Ectodermal cell (in vitro differentiated cells): Measurements from ENCODE around the gene COL27A1.

Experiments
- H3K27ac ChIP-seq: 2 replicates; pipeline ENCODE4 v1.7.0; 2013; ENCODE audit warnings: mild to moderate bottlenecking, low read depth, low read length; ENCODE audit not compliant: insufficient read depth, poor library complexity, severe bottlenecking
- H3K27me3 ChIP-seq: 2 replicates; pipeline ENCODE4 v1.7.0; 2013; ENCODE audit warnings: mild to moderate bottlenecking, low read length; ENCODE audit not compliant: insufficient read depth, control insufficient read depth, poor library complexity, severe bottlenecking
- H3K36me3 ChIP-seq: one replicate; pipeline ENCODE4 v1.7.0; 2013; ENCODE audit warnings: low read length; ENCODE audit not compliant: control insufficient read depth, insufficient read depth
- H3K4me1 ChIP-seq: one replicate; pipeline ENCODE4 v1.7.0; 2013; ENCODE audit warnings: low read length; ENCODE audit not compliant: control insufficient read depth, insufficient read depth
- H3K4me3 ChIP-seq: 2 replicates; pipeline ENCODE4 v1.7.0; 2013; ENCODE audit warnings: low read depth, low read length, control low read depth; ENCODE audit not compliant: insufficient read depth
- H3K9me3 ChIP-seq: 2 replicates; pipeline ENCODE4 v1.7.0; 2013; ENCODE audit warnings: mild to moderate bottlenecking, low read length, moderate library complexity; ENCODE audit not compliant: control insufficient read depth
- WGBS, 2 experiments: methylation state at CpG; one replicate each; pipeline ENCODE4 v1.1.7; 2013; ENCODE audit warnings: missing lambda C conversion rate in 2 of 2; 5-methylcytosine and 5-hydroxymethylcytosine counted together

The COL27A1 gene

DNA sequence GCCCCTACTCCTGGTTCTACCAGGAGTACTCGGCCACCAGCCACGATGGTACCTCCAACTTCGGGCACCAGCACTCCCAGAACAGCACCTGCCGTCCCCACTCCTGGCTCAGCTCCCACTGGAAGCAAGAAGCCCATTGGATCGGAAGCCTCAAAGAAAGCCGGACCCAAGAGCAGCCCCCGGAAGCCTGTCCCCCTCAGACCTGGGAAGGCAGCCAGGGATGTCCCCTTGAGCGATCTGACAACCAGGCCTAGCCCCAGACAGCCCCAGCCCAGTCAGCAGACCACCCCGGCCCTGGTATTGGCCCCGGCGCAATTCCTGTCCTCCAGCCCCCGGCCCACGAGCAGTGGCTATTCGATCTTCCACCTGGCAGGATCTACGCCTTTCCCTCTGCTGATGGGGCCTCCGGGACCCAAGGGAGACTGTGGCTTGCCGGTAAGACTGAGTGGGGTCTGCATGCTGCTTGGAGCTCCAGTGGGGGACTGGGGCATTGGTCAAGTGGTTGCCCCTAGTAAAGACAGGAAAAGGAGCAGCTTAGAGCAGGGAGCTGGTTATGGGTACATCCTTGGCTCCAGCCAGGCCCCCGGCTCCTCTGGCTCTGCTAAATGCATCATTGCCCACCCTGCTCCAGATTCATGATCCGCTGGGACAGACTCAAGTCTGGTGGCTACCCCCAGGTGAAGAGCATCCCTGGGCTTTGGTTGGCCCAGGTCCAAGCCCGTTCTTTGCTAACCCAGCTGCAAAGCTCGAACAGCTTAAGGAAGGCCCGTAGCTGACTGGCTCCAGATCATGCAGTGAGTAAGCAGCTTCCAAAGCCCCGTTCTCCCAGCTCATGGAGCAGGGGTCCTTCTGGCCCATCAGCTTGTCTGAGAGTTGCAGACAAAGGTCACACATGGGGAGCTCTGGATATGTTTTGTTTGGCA lies 14.0 kb downstream of the COL27A1 start:
- no peak overlapping the region for H3K27ac ChIP-seq
- H3K9me3 ChIP-seq = no peaks in the 10 kb centered on the region
- H3K4me3 ChIP-seq = no peak overlapping the region
- H3K4me1 ChIP-seq = peaks cover 19% of the 10 kb centered on the region
- WGBS, 2 experiments = 95 to 96% methylated on average over 23 of the region's 23 CpGs
- H3K27me3 ChIP-seq = no peaks in the 10 kb centered on the region
- peaks cover 4% of the 10 kb centered on the region for H3K36me3 ChIP-seq

DNA sequence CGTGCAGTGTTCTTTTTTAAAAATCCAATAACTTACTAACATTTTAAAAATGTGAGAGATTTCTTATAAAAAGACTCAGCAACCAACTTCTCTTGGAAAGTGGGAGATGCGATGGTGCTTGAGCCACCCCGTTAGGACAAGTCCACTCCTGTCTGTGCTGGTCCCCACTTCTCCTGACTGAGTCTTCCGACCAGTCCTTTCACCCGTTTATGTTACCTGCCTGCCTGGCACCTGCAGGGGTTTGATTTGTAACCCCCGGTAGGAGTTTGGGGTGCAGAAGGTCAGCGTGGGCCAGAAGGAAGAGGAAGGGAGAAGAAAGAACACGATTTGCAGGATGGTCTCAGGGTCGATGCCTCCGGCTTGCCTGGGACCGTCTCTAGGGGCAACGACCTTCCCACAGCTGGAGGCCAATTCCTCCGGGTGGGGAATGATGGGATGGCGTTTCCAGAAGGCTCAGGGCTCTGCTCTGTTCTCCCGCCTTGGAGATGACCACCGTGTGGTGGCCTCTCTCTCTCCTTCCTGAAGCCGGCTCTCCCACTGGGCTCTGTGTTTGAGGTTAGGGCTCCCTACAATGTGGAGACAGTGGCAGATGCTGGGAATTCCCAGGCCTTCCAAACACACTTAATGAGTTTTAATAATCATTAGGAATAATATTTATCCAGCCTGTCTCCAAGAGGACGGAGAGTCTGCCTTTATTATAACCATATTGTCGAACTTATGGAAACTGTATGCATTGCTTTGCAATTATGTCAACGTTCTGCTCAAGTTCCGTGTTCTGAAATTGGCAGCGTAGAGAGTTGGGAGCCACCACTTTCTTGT lies 14.8 kb downstream of the COL27A1 start:
- Histone ChIP-seq H3K9me3 (no peaks in the 10 kb centered on the region), H3K27me3 (no peaks in the 10 kb centered on the region), H3K4me3 (no peak overlapping the region), H3K36me3 (peaks cover 4% of the 10 kb centered on the region), H3K4me1 (peaks cover 19% of the 10 kb centered on the region), H3K27ac (no peak overlapping the region)
- WGBS, 2 experiments = 83 to 85% methylated on average over 21 to 22 of the region's 22 CpGs

DNA sequence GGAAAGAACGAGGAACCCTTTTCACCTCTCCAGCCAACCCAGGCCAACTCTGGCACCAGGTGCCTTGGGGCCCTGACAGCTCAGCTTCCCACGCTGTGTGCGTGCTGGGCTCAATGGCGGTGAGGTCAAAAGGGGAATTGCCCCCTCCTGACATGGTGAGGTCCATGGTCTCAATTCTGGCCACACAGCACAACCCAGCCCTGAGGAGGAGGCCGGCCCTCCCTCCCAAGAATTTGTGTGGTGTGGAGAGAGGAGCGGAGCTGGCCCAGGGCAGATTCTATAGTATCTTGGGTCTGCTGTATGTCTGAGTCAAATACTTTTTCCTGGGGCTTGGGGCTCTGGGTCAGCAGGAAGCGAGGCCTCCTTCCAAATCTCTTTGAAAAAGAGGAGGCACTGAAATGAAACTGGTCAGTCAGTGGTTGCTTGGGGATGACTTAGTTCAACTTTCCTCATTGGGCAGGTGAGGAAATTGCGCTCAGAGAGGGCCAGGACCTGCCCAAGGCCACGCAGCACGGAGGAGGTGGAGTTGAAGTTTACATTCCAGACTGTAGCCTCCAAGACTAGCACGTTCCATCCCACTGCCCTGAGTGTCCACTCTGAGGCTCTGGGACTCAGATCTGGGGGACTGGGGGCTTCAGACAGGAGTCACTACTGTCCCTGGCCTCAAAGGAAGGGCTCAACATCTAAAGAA lies 15.6 kb downstream of the COL27A1 start:
- Histone ChIP-seq H3K36me3 (peaks cover 4% of the 10 kb centered on the region), H3K9me3 (no peaks in the 10 kb centered on the region), H3K27ac (no peak overlapping the region), H3K4me1 (peaks cover 19% of the 10 kb centered on the region), H3K4me3 (no peak overlapping the region), H3K27me3 (no peaks in the 10 kb centered on the region)
- 93 to 94% methylated on average over 11 of the region's 11 CpGs for WGBS, 2 experiments

DNA sequence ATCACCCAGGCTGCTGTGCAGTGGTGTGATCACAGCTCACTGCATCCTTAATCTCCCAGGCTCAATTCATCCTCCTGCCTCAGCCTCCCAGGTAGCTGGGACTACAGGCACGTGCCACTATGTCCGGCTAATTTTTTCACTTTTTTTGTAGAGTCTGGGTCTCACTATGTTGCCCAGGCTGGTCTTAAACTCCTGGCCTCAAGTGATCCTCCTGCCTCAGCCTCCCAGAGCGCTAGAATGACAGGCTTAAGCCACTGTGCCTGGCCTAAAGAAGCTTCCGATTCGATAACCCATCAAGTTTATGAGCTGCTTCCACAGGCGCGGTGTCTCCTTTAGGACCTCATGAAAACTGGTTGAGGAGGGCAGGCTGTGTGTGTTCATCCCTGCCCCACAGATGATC lies 16.2 kb downstream of the COL27A1 start:
- Histone ChIP-seq H3K27me3 (no peaks in the 10 kb centered on the region), H3K9me3 (no peaks in the 10 kb centered on the region), H3K4me3 (no peak overlapping the region), H3K4me1 (peaks cover 16% of the 10 kb centered on the region), H3K27ac (no peak overlapping the region), H3K36me3 (peaks cover 4% of the 10 kb centered on the region)
- 96% methylated on average over 7 of the region's 7 CpGs for WGBS, 2 experiments

DNA sequence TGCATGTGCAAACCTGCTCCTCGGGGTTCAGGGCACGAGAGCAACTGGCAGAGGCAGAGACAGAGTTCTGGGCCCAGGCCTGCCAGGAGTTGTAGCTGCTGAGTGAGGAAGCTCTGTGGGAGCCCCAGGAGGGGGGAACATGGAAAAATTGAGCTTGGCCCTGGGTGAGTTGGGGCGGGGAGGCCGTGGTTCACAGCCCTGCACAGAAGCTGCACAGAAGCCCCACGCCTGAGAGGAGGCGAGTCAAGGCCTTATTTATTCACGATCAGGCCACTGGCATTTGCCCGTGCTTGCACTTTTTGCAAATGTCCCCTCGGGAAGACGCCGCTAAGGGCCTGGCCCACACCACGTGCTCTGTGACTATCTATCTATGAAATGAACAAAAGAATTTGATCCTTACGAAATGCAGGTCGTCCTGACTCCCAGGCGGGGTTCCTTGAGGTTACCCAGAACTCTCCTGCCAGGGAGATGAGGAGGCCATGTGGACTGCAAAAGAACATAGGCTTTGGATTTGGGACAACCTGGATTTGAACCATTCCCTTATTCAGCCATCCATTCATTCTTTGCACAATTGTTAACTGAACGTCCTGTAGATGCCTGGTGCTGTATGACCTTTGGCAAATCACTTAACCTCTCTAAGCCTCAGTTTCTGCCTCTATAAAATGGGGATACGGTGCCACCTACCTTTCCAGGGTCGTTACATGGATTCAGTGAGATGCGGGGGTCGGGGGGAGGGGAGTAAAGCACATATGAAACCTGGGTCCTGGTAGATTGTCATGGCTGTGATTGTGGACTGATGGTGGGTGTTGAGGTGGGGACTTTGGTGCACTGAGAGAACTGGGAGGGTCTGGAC lies 17.9 kb downstream of the COL27A1 start:
- Histone ChIP-seq H3K27me3 (no peaks in the 10 kb centered on the region), H3K27ac (no peak overlapping the region)

DNA sequence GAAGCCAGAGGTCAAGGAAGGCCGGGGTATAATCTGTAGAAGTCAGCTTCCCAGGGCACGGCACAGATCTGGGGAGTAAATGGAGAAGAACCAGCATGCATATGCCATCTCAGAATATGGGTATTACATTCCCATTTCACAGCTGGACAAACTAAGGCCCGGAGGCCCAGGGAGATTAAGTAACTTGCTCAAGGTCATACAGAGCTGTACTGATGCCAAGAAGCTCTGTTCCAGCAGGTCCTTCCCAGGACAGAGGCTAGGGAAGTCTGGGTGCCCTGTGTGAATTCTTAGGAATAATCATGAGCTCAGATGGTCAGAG lies 19.2 kb downstream of the COL27A1 start:
- no peaks in the 10 kb centered on the region for H3K27me3 ChIP-seq
- H3K4me3 ChIP-seq = no peak overlapping the region
- peaks cover 20% of the 10 kb centered on the region for H3K4me1 ChIP-seq
- H3K27ac ChIP-seq = no peak overlapping the region
- no peaks in the 10 kb centered on the region for H3K36me3 ChIP-seq
- H3K9me3 ChIP-seq = no peaks in the 10 kb centered on the region
- WGBS, 2 experiments = 66 to 75% methylated on average over 3 of the region's 3 CpGs

More for the DNA sequence above, 17.9 kb downstream of the COL27A1 start:
- WGBS, 2 experiments = 88 to 90% methylated on average over 20 of the region's 20 CpGs
- H3K9me3 ChIP-seq = no peaks in the 10 kb centered on the region
- H3K36me3 ChIP-seq = peaks cover 4% of the 10 kb centered on the region
- no peak overlapping the region for H3K4me3 ChIP-seq
- H3K4me1 ChIP-seq = peaks cover 20% of the 10 kb centered on the region

DNA sequence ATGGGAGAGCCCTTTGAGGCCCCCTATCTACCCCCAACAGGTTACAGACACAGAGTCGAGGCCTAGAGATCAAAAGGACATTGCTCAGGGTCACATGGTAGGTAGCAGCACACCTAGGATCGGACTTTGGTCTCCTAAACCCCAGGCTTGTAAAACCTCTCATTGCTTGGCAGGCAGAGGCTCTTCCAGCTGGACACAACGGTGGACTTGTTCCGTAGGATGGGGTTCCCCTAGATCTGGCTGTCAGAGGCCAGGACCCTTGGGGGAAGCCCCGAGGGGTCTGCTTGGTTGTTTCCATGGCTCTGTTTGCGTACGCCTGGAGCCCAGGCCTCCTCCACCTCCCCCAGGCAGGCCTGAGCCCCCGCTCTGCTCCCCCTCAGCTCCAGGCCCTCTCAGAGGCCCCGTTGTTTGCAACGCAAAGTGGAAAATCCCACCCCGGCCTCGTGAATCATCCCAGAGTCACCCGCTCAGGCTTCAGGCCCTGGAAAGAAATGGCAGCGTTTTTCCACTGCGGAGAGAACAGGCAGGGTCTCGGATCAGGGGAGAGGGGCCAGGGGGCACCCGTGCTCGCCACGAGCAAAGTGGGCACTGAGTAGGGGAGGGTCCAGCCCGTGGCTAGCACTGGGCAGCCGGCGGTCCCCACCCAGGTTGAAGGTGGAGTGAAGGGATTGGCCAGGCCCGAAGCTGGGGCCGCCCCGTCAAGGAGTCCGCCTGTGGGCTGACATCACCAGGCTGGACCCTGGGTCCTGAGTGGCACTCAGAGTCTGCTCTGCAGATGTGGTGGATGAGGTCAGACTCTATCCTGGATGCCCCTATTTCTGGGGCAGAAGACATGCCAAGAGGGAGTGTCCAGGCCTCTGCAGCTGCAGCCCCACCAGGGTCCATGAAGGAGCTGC lies 19.8 kb downstream of the COL27A1 start:
- Histone ChIP-seq H3K9me3 (no peaks in the 10 kb centered on the region), H3K4me3 (no peak overlapping the region), H3K27ac (no peak overlapping the region), H3K4me1 (peaks cover 17% of the 10 kb centered on the region), H3K36me3 (no peaks in the 10 kb centered on the region), H3K27me3 (no peaks in the 10 kb centered on the region)
- WGBS, 2 experiments = 82 to 83% methylated on average over 26 of the region's 26 CpGs

DNA sequence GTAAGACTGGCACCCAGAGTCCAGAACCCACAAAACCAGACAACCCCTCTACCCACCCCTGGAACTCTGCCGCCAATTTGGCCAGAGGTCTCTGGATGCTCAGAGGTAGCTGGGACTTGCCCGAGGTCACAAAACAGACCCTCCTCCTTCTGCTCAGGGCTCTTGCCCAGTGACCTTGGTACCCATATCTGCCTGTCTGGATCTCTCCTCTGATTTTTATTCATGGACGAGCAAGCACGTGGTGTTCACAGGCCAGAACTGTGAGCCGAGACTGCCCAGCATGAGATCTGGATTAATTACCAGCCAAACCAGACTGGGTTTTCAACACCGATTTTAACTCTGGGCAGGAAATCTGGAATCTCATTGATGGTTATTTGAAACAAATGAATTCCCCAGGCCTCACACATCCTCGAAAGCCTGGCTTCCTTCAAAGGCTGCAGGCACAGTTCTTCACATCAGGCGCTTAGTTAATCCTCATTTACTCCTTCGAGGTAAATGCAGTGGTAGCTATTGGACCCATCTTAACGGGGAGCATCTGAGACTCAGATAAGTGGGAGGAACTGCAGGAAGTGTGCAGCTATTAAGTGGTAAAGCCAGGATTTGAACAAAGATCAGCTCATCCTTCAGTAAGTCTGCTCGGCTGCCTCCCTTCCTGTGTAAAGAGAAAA lies 21.4 kb downstream of the COL27A1 start:
- H3K4me3 ChIP-seq = no peak overlapping the region
- H3K36me3 ChIP-seq = no peaks in the 10 kb centered on the region
- H3K27me3 ChIP-seq = no peaks in the 10 kb centered on the region
- H3K4me1 ChIP-seq = peaks cover 19% of the 10 kb centered on the region
- no peak overlapping the region for H3K27ac ChIP-seq
- WGBS, 2 experiments = 68 to 77% methylated on average over 11 of the region's 11 CpGs
- H3K9me3 ChIP-seq = no peaks in the 10 kb centered on the region
